ENCODE measurements around the gene RMRP.
"Not testable (repeated sequence)": the region's sequence is repeated elsewhere in the genome, so short reads cannot be mapped to it uniquely, and the experiment has no call there.

RMRP gene

DNA sequence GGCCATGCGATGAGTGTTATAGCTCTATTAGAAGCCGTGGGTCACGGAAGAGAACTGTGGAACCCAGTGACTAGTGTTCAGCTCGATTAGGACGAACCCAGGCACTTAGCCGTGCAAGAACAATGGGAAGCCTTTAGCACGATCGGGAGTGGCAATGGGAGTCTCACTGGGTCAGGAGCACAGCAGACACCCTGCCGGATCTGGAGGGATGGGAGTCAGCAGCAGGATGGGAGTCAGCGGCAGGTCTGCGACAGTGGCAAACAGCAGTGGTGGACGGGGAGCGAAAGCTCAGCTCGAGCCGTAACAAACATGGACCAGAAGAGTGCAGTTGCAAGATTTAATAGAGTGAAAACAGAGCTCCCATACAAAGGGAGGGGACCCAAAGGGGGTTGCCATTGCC, 17.4 kb downstream of the RMRP start:
- not testable (repeated sequence) for DNase-seq

DNA sequence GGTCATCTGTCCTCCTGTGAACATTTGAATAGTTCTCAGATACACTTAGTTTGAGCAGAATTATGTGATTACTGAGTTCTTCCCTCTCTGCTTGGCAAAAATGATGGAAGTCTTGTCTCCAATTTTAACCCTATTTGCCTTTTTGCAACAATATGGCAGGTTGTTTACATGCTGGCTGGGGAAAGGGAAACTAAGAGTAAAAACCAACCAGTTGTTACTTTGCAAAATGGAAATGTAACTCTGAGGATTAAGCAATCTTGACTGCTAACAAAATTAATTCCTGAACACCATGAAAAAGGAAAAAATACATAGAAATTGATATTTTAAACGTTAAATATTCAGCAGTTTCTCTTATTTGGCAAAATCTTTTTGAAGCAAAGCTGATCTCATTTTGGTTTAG, 18.2 kb downstream of the RMRP start:
- no peak for DNase-seq

DNA sequence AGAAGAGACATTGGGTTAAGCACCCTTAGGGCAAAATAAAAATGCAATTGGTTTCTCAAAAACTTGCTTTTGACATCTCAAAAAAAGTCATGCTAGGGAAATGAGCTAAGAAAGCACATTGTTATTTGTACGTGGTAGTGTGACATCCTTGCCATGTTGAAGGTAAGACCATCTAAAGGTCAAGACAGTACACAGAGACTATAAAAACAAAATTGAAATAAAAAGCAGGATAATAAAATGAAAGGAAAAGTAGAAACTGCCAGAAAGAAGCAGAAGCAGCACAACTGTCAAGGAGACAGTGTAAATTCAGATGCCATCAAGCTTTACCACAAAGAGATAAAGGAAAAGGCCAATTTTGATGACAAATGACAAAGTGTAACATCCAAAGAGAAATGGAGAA, 18.6 kb downstream of the RMRP start:
- not testable (repeated sequence) for DNase-seq

DNA sequence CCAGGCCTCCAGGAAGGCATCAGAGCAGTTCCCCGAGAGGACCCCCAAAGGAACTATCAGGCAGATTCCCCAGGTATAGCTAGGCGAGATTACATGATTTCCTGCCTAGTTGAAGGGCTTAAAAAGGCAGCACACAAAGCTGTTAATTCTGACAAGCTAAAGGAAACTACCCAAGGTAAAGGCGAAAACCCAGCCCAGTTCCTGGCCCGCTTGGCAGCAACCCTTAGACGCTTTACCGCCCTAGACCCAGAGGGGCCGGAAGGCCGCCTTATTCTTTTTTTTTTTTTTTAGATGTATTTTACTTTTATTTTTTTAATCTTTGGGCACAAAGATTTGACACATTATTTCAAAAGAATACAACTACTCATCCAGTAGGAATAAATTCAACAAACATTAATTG, 19.1 kb downstream of the RMRP start:
- DNase-seq: not testable (repeated sequence)

DNA sequence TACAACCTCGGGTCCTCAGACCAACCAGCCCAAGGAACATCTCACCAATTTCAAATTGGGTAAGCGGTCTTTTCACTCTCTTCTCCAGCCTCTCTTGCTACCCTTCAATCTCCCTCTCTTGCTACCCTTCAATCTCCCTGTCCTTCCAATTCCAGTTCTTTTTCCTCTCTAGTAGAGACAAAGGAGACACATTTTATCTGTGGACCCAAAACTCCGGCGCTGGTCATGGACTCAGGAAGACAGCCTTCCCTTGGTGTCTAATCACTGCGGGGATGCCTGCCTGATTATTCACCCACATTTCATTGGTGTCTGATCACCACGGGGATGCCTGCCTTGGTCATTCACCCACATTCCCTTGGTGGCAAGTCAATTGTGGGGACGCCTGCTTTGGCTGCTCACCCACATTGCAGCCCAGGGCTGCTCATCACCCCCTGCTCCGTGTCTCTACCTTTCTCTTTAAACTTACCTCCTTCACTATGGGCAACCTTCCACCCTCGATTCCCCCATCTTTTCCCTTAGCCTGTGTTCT, 20.3 kb downstream of the RMRP start:
- not testable (repeated sequence) for DNase-seq

DNA sequence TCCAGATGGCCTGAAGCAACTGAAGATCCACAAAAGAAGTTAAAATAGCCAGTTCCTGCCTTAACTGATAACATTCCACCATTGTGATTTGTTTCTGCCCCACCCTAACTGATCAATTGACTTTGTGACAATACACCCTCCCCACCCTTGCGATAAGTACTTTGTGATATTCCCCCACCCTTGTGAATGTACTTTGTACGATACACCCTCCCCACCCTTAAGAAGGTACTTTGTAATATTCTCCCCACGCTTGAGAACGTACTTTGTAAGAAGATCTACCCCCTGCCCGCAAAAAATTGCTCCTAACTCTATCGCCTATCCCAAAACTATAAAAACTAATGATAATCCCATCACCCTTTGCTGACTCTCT, 21.0 kb downstream of the RMRP start:
- not testable (repeated sequence) for DNase-seq

DNA sequence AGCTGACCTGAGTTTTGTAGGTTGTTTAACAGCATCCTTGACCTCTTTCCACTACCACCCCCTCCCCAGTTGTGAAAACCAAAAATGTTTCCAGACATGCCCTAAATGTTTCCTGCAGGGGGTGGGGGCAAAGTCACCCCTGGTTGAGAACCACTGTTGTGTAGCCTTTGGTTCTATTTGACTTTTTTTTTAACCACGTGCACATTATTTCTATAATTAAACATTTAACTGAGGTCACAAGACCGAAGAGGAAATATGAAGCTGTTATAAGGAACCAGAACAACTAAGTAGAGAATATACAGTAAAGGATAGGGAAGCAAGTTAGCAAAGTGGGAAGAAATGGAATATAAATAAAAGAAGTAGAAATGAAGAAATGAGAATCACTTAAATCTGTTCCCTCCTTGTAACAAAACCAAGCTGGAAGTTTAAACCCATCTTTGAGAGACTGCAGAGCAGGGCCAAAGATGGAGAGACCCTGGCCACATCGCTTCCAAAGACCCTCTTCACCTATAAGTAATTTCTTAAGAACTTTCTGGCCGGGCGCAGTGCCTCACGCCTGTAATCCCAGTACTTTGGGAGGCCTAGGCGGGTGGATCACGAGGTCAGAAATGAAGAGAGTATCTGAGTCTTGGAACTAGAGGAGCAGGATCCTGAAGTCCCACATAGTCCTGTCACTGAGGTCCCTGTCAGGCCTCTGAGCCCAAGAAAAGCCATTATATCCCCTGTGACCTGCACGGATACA, 21.5 kb downstream of the RMRP start:
- no peak for DNase-seq

DNA sequence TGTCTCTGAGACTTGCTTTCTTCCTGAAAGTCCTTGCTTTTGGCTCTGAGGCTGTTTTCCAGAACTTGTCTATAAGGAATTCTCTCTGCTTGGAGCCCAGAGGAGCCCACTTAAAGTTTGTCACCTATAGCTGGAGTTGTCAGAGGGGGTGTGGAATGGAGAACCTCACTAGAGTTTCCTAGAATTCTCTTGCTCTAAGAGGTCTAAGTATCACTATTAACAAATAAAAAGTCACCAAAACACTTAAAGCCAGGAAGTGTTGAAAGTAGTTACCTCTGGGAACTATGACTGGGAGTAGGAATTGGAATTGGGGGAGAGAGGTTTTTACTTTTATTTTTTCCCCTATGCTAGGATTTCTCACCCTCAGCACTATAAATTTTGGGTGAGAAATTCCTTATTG, 22.1 kb downstream of the RMRP start:
- no peak for DNase-seq

DNA sequence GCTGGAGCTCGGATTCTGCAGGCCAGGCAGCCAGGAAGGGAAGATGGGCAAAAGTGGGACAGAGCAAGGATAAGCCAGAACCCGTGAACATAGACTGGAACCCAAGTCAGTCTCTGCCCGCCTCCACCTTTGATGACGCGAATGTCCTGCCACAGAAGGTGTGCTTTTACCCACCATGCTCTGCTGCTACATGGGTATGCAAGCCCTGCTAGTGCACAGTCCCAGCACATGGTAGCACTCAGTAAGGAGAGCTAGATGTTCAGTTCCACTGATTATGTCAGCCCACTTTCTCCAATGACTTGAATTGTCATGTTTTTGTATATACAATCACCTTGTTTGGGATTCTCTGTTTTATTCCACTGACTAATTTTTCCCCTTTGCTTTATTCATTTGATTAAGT, 28.2 kb downstream of the RMRP start:
- no peak for DNase-seq

DNA sequence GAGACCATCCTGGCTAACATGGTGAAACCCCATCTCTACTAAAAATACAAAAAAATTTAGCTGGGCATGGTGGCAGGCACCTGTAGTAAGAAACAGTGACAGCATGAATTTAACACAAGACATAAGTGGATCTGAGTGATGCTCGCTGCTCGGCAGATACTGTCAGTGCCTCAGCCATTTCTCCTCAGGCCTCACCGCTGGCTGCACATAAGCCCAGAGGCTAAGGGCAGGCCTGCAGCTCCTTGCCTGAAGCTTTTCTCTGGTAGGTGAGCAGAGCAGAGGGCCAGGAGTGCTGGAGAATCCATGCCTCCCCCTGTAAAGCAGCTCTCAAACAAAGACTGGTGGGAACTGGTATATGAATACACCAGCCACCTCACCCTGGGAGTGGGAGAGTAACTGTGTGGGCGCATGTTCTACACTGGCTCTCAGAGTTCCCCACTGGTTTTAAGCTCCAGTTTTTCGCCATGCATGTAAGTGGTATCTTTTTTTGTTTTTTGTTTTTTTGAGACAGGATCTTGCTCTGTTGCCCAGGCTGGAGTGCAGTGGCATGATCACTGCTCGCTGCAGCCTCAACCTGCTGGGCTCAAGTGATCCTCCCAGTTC, 29.3 kb downstream of the RMRP start:
- no peak for DNase-seq

DNA sequence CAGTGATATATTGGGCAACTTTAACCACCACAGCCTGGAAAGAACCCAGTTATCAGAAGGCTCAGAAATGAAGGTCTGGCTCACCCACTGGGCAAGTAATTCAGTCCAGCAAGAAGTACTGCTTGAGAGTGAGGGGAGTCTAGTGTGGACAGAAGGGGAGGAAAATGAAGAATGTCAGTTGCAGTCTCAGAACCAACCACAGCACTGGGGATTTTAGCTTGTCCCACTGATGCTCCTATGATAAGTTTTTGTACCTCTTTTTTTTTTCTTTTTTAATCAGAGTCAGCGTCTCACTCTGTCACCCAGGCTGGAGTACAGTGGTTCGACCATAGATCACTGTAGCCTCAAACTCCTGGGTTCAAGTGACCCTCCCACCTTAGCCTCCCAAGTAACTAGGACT, 30.2 kb downstream of the RMRP start:
- no peak for DNase-seq

DNA sequence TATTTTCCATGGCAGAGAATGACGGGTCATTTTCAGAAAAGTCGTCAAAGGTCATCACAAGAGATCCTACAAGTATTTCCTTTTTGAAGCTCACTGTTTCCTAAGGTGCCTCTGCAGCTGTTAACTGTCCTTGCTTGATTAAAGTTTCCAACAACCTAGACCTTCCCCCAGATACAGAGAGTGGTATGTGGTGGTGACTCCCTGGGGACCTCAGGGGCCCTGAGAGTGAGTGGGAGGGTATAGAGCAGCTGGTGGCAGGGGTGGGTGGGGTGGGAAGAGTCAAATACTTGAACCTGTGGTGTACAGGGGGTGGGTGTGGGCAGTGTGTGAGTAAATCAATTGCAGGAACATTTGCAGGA, 38.0 kb downstream of the RMRP start:
- no peak for DNase-seq

DNA sequence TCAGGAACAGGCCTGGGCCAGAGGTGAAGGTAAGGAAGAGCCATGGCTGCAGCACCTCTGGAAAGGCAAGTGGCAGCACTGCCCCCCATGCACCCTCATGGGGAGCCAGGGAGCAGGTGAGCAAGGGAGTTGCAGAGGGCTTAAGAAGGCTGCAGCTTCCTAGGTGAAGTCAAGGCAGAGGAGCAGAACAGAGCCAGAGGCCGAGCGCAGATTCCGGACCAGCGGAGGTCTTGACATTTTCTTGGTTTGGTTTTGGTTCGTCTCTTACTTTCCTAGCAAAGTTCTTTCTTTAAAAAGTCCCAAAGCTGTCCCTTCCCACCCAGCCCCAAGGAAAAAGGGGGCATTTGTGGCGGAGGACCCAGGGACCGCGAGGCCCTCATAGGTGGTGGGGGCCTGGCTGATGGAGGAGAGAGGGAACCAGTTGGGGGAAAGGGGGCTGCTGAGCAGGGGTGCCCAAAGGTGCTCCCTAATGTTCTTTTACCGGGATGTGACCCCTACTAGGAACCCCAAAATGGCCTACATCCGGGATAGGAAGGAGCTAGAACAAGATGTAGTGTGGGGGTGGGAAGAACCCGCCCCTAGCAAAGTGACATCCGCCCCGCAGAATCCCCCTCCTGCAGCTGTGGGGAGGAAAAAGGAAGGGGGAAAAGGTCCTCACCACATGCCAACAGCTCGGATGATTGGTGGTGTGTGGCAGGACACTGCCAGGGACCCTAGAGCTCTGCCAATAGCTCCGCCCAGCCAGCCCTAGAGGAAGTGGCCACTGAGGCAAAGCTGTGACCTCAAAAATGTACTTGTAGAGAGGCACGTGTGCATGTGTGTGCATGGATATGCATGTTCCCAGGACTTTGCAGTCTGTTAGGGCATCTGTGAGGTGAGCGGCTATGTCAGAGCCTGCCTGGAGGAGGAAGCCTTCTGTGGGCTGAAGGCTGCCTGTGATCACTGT, 38.7 kb downstream of the RMRP start:
- DNase-seq: no peak

DNA sequence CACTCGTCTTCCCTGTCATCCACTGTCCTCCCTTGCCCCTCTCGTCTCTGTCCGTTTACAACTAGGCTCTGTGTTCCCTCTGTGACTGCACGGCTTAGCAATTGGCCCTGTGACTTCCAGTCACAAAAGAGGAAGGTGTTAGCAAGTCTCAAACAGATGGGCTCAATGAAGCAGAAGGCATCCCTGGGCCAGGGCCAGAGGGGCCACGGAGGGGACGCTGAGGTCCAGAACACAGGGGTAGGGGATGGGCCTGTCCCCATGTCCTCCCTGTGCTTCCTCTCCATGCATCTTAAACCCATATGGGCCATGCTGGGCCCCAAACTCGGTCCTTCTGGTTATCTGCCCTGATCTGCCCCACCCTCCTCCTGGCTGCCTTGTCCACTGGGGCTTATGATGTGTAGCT, 39.5 kb downstream of the RMRP start, which contains the start of gene CD72:
CD72 (minus strand) TSS at position 89 of the 403 bp plus-strand sequence. CDS start 110 bp downstream, outside the sequence.
- DNase-seq: no peak

DNA sequence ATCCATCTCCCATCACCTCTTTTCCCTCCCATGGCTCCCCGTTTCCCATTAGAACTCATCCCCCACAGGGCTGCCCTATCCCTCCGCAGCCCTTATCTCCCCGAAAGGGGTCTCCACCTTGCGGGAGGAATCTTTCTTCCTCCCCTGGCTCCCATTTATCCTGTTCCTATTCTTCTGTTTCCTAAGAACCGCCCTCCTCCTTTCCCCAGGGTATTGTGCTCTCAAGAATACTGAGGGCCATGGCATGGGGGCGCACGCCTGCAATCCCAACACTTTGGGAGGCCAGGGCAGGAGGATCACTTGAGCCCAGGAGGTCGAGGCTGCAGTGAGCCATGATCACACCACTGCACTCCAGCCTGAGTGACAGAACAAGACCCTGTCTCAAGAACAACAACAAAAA, 40.3 kb downstream of the RMRP start:
- DNase-seq: no peak

DNA sequence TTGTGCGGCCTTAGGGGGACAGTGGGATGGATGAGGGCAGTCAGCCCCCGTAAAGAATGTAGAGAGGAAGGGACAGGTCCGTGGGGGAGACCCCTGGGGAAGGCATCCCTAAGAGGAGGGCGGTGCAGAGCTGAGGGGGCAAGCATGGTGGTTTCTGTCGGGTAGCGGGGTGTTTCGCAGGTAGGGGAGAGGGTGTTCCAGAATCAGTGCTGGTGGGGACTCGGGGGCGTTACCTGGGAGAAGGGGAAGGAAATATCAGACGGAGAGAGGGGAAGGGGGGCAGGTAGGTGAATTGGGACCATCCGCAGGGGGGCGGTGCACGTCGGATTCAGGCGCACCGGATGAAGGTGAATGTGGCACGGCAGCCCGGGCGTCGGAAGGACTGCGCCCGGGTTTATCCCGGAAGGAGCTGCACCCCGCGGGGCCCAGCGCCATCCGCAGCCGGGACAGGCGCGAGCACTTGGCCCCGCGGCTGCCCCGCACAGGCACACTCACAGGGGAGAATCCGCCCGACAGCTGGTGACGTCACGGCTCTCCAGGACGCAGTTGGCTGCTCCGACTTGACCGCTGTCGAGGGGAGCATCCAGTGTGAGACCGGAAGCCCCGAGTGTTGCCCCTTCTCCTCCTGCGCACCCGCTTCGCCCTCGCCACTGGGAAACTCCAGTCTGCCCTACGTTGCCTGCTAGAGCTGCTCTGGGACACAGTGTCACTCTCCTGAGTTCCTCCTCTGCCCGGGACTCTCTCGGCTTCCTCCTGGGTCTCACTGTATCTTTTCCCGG, 40.9 kb downstream of the RMRP start:
- DNase-seq: no peak

DNA sequence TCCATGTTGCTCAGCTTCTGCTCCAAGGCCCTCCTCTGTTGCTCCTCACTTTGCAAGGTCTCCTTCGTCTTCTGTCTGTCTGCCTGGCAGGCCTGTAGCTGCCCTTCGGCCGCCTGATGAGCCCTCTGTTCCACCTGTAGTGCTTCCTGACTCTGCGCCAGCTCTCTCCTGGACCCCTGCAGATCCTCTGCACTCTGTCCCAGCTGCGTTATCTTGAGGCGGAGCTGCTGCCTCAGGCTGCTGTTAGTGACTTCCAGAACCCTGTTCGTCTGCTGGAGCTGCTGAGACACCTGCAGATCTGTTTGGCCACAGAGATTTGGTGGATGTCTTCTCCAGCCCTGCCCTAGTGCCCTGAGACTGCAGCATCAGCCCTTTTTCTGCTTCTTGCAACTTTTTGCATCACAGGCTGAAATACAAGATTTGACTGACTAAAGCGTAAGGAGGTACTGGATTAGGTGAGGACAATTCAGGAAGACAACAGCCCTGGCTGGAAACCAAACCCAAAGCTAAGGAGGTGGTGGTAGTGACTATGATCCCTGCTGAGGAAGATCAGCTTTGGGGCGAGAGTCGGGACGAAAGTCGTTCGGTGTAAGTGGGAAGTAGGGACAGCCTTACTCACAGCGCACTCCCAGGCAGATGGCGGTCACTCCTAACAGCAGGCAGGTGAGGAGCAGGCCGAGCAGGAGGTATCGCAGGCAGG, 41.7 kb downstream of the RMRP start:
- DNase-seq: no peak

DNA sequence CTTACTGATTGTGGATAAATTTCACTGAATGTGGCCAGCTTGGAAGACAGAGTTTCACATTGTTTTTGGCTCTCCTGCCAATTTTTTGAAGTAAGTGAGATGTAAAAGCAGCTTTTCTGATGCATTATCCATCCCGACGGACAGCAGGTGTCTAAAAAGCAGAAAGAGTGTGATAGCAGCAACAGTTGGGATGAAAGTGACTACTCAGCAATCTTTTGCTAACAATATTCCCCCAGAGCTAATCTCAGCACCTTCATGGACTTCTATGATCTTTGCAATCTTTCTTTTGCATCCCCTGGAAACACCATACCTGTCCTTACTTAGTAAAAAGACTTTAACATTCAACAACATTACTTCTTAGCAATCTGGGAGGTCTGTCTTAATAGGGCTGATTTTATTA, 45.0 kb downstream of the RMRP start:
- no peak for DNase-seq

DNA sequence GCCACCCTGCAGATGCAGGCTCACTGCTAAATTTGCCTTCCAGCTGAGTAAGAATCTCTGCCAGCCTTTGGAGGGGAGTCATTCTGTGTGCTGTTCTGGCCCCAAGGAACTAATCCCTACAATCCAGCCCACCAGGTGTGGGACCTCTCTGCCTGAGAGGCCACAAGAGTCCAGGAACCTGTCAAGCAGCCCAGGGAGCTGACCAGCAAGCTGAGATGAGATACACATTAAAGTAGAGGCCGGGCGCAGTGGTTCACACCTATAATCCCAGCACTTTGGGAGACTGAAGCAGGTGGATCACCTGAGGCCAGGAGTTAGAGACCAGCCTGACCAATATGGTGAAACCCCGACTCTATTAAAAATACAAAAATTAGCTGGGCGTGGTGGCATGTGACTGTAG, 45.8 kb downstream of the RMRP start:
- not testable (repeated sequence) for DNase-seq

DNA sequence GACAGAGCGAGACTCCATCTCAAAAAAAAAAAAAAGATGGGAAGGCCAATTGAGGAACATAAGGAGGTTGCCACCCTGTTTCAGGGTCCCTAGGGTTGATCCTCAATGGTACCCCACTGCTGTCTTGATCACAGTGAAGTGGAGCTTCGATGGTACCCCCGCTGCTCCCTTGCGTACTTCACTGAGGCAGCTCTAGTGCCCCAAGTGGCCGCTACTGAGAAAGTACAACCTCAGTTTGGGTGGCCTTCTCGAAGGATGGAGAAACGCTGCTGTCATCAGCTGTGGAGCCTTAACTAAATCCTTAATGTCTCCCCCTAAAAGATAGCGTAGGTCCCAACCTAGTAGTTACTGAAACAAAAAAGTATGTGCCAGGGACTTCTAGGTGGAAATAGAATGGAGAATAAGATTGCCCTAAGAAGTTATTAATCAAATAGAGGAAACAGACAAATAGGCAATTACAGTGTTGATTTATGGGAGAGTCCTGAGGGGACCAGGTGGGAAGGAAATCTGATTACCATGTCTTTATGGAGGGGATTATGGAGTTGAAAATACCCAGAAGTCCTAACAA, 46.5 kb downstream of the RMRP start:
- DNase-seq: no peak

DNA sequence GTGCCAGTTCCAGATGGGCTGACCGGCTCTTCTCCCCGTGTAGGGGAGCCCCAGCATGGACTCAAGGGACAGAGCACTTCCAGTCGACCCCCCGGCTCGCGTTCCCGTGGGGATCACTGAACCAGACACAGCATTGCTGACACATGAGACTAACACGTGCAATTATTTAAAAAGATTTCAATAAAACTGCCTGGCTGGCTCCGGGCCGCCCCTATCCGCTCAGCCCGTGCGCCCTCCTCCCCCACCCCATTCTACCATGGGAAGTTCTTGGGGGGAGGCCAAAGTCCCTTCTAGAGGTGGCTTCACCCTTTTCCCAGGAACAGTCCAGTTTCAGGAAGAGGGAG, 48.0 kb downstream of the RMRP start:
- no peak for DNase-seq
